WTC11 (cell line): ENCODE results near the gene LRRC51.

ENCODE experiments used
- CREM ChIP-seq: sonication (generic); formaldehyde crosslinking; IDR thresholded peaks from 2 replicates; pipeline ENCODE4 v1.8.1; 2022; ENCODE audit warnings: mild to moderate bottlenecking, missing genetic modification reagents, moderate library complexity
- CTCF ChIP-seq: fragments of 200-600 bp; IDR thresholded peaks from 2 replicates; pipeline ENCODE4 v1.8.0; 2022; ENCODE audit warnings: antibody characterized with exemption
- MAX ChIP-seq: sonication (generic); formaldehyde crosslinking; IDR thresholded peaks from 2 replicates; pipeline ENCODE4 v1.8.0; 2022; ENCODE audit warnings: mild to moderate bottlenecking, missing genetic modification reagents
- RELA ChIP-seq: sonication (generic); formaldehyde crosslinking; IDR thresholded peaks from 2 replicates; pipeline ENCODE4 v1.8.1; 2022; ENCODE audit warnings: missing genetic modification reagents, mild to moderate bottlenecking, borderline replicate concordance
- TF ChIP-seq, protein P1 (sequence below): sonication (generic); formaldehyde crosslinking; IDR thresholded peaks from 2 replicates; pipeline ENCODE4 v1.8.1; 2023; ENCODE audit warnings: mild to moderate bottlenecking, missing genetic modification reagents, borderline replicate concordance

DNA sequence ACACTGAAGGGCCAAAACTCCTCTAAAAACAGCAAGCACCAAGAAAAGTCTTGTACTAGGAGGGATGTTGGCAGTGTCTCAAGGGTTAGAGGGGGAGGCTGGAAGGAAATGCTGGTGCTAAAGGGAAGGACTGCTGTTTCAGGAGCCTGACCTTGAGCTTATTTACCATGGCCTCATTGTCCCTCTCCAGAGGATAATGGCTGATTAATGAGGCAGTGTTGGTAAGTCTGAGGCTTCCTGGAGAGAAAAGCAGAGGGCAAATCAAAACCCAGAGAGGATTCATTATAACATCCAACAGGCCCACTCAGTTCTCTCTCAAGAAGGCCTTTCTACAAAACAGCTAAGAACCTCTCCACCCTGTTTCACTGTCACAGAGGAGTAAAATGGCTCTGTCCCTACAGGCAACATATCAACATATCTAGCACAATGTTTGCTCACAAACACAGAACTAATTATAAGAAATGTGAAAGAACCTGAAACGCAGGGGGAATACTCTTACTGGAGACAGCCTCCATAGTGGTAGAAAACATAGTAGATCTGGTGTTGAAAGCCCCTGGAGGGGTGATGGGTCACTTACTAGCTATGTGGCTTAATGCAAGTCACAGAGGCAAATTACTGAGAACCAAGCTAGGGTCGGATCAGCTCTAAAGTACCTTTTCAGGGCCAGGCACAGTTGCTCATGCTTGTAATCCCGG lies 31.7 kb upstream of the LRRC51 start:
- no peak for TF ChIP-seq CREM (CRISPR knock-in tag)
- TF ChIP-seq RELA = no peak
- TF ChIP-seq, protein P1, sequence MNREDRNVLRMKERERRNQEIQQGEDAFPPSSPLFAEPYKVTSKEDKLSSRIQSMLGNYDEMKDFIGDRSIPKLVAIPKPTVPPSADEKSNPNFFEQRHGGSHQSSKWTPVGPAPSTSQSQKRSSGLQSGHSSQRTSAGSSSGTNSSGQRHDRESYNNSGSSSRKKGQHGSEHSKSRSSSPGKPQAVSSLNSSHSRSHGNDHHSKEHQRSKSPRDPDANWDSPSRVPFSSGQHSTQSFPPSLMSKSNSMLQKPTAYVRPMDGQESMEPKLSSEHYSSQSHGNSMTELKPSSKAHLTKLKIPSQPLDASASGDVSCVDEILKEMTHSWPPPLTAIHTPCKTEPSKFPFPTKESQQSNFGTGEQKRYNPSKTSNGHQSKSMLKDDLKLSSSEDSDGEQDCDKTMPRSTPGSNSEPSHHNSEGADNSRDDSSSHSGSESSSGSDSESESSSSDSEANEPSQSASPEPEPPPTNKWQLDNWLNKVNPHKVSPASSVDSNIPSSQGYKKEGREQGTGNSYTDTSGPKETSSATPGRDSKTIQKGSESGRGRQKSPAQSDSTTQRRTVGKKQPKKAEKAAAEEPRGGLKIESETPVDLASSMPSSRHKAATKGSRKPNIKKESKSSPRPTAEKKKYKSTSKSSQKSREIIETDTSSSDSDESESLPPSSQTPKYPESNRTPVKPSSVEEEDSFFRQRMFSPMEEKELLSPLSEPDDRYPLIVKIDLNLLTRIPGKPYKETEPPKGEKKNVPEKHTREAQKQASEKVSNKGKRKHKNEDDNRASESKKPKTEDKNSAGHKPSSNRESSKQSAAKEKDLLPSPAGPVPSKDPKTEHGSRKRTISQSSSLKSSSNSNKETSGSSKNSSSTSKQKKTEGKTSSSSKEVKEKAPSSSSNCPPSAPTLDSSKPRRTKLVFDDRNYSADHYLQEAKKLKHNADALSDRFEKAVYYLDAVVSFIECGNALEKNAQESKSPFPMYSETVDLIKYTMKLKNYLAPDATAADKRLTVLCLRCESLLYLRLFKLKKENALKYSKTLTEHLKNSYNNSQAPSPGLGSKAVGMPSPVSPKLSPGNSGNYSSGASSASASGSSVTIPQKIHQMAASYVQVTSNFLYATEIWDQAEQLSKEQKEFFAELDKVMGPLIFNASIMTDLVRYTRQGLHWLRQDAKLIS (CRISPR knock-in tag) = no peak
- TF ChIP-seq MAX (CRISPR knock-in tag) = no peak
- TF ChIP-seq CTCF = no peak
